GM21447 (cell line): ENCODE data around the gene TUBGCP6.

Experiments
- ATAC-seq: cut with Tn5 transposase; IDR thresholded peaks from one replicate; pipeline ENCODE4 v1.9.1; 2021; ENCODE audit not compliant: unreplicated experiment

The TUBGCP6 gene

DNA sequence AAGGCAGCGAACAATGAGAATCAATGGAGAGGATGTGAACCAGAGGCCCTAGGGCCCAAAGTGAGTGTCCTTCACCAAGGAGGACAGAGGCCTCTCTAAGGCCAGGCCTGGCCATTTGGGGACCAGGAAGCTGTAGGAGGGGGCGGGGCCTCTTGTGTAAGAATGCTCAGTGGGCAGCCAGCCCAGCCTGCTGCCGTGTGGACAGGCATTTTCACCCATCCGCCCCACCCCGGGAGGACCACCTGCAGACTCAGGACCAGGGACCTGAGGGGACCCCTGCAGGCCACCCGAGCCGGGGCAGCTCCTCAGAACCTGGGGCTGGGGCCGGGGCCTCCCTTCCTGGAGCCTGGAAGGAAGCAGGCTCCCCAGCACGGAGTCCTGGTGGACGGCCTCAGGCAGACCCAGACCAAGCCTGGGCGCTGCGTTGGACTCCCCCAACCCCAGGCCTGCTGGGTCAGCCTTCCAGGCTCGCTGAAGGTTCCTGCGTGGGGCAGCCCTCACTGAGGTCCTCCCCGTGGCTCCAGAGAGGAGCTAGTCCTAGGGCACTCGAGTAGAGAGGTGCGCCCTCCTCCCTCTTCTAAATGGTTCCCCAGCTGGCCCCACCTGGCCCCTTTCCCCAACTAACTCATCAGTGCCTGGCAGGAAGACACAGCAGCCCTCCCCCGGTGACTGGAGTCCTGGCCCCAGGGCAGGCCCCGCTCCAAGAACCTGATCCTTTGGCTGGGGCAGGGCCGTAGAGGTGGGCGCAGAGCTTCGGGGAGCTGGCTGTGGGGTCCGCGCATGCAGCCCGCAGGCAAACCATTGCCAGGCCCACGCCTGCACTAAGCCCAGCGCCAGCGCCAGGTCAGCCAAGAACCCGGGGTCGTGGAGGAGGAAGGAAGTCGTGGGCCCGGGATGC is 60.6 kb downstream of the TUBGCP6 start:
- ATAC-seq: no peak

DNA sequence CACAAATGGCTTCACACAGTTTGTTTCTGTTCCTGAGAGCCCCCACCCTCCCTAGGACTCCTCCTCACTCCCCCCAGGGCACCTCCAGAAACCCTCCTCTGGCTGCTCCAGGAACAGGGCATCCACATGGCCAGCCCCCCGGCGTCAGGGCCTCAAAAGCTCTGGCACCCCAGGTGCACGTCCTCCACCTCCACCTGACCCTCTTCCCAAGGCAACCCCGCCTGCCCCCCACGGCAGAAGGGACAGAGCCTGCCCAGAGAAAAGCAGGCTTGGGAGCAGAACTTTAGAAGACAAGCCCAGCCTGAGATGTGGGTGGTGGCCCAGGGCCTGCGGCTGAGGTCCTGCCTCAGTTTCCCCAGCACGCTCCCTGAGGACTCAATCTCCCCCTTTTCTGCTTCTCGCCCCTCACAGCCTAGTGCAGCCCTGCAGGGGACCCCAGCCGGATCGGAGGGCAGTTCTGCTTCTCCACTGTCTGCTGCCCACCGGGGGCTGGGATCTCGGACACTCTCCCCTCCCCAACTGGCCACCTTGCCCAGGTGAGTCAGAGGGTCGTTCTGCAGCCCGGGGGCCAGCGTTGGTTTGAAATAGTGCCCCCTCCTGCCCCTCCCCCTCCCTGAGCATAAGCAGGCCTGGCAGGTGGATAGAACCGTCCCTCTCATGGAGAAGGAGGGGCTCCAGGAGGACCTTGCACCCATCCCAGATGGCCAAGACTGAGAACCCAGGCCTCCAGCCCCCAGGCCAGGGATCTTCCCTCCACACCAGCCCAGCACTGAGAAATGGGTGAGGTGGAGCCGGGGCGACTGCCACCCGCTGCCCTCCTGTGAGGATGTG is 61.5 kb downstream of the TUBGCP6 start:
- no peak for ATAC-seq

DNA sequence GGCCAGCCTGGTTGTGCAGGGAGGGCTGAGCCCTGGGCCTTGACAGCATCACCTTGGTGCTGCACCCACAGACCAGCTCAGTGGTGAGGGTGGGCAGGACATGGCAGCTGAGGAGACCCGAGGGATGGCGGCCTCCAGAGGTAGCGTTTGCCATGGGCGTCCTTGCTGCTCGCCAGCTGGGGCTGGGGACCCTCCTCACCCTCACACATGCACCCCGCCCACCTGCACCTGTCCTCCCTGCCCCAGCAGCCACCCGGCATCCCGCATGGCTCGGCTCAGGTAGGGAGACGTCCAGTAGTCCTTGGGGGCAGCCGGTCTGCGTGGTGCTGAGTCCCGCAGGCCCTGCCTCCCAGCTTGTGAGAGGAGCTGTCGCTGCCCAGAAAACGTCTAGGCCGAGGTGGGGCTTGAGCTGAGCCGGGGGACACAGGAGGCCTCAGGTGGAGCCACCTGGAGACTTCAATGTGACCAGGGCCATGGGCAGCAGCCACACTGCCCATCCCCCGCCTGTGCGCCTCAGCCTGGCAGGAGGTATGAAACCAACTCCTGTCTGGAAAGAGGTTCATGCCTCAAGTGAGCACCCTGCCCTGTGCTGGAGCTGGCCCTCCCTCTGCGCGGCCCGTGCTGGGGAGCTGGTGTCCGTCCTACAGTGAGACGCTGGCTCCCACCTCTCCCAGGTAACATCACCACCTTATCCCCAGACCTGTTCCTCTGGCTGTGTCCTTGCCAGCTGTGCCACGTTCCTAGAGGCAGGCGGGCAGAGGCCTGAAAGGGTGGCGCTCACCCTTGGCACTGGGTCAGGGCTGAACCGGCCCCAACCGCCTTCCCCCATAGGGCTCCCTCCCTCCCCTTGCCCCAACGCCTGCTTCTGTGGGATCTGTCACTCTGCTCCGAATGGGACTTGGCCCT is 62.4 kb downstream of the TUBGCP6 start:
- ATAC-seq: no peak

DNA sequence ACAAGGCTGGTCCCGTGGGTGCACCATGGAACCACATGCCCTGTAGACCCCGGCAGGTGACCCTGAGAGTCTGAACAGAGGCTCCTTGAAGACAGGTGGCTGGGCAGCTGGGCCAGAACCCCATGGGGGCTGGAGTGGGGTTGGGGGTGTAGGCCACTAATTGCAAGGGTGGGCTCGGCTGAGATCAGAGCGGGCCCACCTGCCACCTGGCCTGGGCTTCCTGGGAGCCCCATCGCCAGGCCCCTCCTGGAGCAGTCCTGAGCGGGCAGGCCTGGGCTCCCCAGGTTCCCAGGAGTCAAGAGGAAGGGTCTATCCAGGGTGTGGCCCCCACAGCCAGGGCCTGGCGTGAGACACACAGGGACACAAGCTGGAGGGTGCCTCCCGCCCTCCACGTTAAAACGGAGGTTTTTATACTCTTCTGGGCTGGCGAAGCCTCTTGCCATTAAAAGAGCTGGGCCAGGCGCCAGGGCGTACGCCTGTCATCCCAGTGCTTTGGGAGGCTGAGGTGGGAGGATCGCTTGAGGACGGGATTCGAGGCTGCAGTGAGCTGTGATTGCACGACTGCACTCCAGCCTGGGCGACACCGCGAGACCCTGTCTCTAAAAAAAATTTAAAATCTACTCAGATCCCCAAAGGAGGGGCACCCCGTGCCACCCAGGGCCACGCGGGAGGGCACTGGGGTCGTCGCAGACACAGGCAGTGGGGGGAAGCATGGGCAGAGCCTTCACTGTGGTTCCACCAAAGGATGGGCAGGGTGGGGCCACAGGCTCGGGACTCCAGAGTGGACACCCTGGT is 63.9 kb downstream of the TUBGCP6 start:
- ATAC-seq: no peak

DNA sequence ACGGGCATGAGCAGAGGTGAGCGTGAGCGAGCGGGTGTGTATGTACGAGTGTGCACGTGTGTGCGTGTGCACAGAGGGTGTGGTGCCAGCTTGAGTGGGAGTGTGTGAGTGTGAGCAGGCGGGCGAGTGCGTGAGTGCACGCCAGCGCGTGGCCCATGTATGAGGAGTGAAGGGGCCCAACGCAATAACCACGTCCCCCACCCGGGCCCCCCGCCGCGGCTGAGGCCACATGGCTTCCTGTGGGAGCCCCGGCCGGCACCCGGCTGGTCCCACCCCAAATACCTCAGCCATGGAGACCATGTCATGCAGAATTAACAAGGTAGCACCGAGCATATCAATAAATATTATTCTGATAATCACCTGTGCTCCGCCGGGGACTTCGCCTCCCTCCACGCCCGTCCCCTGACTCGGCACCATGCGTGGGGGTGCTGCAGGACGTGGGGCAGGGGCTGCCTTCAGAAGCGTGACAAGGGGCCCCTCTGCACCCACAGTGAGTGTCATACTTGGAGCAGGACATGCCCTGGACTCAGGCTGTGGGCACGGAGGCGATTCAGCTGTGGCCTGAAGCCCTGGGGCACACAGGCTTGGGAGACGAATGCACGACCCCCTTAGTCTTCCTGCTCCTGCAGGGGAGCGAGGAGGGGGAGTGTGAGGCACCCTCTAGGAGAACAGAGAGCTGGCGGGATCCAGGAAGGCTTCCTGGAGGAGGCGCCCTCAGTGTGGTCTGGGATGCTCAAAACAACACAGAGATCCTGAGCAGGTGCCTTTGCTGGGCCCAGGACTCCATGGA is 64.7 kb downstream of the TUBGCP6 start:
- no peak for ATAC-seq

DNA sequence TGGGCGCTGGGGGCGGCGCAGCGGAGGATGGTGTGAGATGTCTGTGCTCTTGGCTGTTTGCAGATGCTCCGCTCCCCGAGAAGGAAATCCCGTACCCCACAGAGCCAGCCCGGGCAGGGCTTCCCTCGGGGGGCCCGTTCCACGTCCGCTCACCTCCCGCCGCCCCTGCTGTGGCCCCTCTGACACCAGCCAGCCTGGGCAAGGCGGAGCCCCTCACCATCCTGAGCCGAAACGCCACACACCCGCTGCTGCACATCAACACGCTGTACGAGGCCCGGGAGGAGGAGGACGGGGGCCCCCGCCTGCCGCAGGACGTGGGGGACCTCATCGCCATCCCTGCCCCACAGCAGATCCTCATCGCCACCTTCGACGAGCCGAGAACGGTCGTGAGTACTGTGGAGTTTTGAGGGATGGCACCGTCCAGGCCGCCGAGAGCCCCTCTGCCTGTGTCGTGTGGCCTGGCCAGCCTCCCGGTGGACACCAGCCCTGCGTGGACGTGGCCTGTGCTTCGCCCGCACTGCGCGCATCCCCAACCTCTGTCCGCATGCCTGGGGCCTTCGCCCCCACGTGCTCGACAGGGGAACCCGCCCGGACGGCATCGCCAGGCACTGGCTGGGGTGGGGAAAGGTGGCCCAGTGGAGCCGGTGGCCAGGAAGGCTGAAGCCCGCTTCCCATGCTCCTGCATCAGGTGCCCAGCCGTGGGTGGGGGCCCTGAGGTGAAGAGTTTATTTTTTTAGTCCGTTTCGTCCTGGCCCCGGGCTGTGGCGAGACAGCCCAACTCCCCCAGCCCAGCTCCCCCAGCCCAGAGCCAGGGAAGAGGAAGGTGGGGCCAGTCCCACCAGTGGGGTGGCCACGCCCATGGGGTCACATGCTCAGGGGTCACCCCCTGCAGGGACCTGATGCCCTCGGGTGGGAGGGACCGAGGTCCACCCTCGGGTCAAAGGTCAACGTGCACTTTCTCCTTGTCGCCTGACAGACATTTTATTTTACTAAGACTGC is 65.7 kb downstream of the TUBGCP6 start:
- ATAC-seq: no peak

DNA sequence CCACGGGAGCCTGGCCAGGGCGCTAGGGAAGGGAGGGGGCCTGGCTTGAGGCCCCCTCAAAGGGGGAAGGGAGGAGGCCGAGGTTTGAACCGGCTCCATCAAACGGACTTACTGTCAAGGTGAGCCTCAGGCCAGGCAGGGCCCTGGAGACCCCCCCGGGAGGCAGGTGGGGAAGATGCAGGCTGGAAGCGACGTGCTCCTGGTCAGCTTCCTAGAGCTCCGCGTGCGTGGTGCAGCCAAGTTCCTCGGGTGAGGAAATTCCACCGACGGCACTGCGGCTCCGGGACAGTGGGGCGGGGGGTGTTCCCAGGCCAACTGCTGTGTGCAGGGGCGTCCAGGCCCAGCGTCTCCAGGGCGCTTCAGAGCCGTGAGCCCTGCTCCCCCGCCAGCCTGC is 66.4 kb downstream of the TUBGCP6 start:
- ATAC-seq: no peak

DNA sequence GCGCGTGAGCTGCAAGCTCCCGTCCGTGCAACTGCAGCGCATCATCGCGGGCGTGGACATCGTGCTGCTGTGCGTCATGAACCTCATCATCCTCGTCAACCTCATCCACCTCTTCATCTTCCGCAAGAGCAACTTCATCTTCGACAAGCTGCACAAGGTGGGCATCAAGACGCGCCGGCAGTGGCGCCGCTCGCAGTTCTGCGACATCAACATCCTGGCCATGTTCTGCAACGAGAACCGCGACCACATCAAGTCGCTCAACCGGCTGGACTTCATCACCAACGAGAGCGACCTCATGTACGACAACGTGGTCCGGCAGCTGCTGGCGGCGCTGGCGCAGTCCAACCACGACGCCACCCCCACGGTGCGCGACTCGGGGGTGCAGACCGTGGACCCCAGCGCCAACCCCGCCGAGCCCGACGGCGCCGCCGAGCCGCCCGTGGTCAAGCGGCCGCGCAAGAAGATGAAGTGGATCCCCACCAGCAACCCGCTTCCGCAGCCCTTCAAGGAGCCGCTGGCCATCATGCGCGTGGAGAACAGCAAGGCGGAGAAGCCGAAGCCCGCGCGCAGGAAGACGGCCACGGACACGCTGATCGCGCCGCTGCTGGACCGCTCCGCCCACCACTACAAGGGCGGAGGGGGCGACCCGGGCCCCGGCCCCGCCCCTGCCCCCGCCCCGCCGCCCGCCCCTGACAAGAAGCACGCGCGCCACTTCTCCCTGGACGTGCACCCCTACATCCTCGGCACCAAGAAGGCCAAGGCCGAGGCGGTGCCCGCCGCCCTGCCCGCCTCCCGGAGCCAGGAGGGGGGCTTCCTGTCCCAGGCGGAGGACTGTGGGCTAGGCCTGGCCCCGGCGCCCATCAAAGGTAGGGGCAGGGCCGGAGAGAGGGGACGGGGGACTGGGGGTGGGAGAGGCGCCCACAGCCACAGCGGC is 67.0 kb downstream of the TUBGCP6 start:
- no peak for ATAC-seq

DNA sequence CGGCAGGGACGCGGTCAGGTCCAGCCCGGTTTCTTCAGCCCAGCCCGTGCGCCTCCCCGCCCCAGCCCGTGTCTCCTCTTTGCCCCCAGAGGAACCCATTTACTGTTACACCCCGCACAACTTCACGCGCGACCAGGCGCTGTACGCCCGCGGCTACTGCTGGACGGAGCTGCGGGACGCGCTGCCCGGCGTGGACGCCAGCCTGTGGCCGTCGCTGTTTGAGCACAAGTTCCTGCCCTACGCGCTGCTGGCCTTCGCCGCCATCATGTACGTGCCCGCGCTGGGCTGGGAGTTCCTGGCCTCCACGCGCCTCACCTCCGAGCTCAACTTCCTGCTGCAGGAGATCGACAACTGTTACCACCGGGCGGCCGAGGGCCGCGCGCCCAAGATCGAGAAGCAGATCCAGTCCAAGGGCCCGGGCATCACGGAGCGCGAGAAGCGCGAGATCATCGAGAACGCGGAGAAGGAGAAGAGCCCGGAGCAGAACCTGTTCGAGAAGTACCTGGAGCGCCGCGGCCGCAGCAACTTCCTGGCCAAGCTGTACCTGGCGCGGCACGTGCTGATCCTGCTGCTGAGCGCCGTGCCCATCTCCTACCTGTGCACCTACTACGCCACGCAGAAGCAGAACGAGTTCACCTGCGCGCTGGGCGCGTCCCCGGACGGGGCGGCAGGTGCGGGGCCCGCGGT is 67.8 kb downstream of the TUBGCP6 start:
- no peak for ATAC-seq

DNA sequence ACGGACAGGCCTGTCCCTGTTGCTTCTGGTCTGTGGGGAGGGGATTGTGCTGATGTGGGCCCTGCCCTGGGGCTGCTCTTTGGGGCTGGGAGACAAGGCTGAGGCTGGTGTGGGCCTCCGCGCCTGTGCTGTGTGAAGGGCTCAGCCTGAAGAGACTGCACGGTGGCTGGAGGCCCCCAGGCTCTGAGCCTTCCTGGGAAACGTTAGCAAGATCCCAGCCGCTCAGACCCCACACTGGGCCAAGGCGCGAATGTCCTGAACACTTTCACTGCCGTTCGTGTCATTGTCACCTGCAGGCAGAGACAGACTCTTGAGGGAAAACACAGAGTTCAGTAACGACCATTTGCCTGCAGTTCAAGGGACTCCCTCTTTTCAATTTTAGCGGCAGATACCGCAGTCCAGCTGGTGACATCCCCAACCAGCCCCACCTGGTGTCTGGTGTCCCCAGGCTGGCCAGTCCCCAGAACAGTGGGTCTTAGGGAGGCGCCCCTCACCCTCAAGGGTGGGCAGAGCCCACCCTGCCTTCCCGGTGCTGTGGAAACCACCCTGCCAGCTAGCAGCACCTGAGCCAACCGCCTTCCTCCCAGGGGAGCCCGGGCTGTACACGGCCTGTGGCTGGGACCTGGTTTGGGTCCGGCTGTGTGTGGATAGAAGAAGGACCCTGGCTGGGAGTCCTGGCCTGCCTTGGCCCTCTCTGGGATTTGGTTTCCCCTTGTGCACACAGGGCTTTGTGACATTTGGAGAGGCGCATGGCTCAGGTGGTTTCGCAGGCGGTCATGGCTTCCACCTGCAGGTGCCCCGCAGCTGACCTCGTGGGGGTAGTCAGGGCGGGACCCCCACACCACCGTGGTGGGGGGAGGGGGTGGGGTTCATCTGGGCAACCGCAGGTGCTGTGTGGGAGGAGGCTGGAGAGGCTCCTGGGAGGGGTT is 68.6 kb downstream of the TUBGCP6 start:
- ATAC-seq: no peak

DNA sequence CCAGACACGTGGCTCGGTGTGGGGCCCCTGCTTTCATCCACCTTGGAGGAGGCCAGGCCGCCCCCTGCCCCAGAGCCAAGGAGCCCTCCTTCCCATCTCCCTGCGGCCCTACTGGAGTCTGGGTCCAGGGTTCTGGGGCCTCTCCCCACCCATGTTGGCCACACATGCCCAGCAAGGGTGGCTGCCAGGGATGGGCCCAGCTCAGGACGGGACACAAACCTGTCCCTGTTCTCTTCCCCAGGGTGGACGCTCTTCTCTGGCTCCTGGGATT is 69.7 kb downstream of the TUBGCP6 start:
- no peak for ATAC-seq

DNA sequence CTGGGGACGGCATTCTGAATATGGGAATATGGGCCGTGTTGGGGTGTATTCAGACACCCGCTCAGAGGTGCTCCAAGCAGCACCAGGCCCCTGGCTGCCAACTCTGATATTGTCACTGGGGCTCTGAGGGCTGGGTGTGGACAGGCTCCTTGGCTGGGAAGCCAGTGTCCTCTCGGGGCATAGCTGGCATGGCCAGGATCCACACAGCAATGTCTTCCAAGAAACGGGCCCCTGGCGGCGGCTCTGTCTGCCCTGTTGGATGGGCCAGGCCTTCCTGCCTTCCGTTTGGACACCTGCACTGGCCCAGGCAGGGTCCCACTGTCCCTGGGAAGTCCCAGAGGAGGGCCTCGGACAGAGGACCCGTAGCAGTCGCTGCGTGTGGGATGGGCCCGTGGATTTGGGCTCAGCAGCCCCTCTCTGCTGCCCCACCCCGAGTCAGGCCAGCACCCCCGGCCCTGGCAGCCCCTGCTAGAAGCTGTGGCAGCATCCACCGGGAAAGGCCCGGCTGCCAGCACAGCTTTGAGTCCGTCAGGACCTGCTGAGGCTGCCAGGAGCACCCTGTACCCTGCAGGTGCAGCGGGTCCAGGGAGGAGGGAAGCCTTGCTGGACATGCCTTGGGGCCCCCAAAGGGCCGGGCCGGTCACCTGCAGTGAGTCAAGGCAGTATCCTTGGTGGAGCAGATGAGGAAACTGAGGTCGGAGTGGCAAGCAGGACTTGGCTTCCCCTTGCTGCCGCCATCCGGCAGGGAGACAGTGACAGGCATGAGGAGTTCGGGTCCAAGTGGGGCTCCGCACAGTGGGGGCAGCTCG is 70.2 kb downstream of the TUBGCP6 start:
- no peak for ATAC-seq

DNA sequence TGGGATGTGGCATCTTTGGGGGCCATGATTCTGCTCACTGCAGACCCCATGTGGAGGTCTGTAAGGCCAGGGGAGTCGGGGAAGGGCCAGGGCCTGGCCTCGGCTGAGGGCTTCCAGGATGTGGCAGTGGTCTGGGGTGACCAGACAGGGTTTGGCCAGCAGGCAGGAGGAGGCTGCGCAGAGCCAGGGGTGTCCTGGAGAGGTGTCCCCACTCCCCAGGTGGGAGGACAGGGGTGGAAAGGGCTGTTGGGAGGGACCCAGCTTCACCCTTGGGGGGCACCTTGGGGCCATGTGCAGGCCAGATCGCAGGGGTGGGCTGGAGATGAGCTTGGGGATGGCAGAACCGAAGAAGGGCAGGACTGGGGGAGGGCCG is 70.9 kb downstream of the TUBGCP6 start:
- no peak for ATAC-seq

DNA sequence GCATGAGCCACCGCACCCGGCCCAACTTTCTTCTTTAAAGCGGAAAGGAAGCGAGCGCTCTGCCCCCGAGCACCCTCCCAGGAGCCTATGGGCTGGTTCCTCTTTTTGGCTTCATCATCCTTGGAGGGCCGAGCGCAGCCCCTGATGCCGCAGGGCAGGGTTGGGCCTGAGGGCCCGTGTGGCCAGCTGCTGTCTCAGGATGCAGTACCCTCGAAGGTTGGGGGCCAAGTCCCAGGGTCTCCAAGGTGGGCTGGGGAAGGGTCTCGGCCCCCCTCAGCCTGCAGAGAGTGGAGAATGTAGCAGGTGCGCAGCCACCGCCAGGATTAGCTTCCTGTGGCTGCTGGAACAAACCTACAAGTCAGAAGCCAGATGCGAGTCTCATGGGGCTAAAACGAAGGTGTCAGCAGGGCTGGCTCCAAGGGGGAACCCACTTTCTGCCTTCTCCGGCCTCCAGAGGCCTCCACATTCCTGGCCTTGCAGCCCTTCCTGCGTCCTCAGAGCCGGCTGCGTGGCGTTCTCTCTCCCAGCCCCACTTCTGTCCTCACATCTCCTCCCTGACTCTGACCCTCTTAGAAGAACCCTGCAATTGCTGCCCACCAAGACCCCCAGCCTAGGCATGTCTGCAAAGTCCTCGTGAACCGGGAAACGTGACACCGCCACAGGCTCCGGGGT is 71.4 kb downstream of the TUBGCP6 start:
- no peak for ATAC-seq
